H1 (cell line): ENCODE results near the gene KLHL30. TPM values are rescaled to one million over a fixed set of nuclear protein-coding genes. Genes with fewer than 3 reads are reported as not detected.

Experiments used
- CTCF ChIA-PET: fragments of 300-600 bp; sonication (Branson Sonifier 250); formaldehyde crosslinking; loops from one replicate; lab custom pipeline; 2021; ENCODE audit not compliant: partially characterized antibody; lab: Charles Lee
- POLR2A ChIA-PET: fragments of 300-600 bp; sonication (Branson Sonifier 250); formaldehyde crosslinking; loops from one replicate; lab custom pipeline; 2021; ENCODE audit warnings: inconsistent platforms; ENCODE audit not compliant: partially characterized antibody; lab: Charles Lee
- DNase-seq, 2 experiments: peaks; one replicate each; pipeline versions ENCODE4 v3.0.0 to v3.0.0-alpha.2; 2010 to 2022; ENCODE audit warnings: low spot score in 2 of 2, low read depth in 1 of 2, mixed read lengths in 1 of 2
- FAIRE-seq: peaks from 2 replicates; lab custom pipeline; 2011; peaks lifted over from hg19 to GRCh38; lab: Jason Lieb, UNC
- H2AFZ ChIP-seq: 2 replicates; pipeline ENCODE4 v1.8.1; 2012; ENCODE audit warnings: low read length, inconsistent platforms
- H2AK5ac ChIP-seq: 2 replicates; pipeline ENCODE4 v1.6.1; 2013; ENCODE audit warnings: low read depth, low read length
- H2BK120ac ChIP-seq: replicated peaks from 2 replicates; pipeline ENCODE3; 2013; ENCODE audit warnings: low read depth, low read length, inconsistent platforms
- H2BK12ac ChIP-seq: 2 replicates; pipeline ENCODE4 v1.6.1; 2013; ENCODE audit warnings: low read depth, low read length
- H2BK15ac ChIP-seq: 2 replicates; pipeline ENCODE4 v1.6.1; 2013; ENCODE audit warnings: low read length
- H2BK20ac ChIP-seq: 2 replicates; pipeline ENCODE4 v1.6.1; 2013; ENCODE audit warnings: low read length
- H2BK5ac ChIP-seq: 2 replicates; pipeline ENCODE4 v1.6.1; 2013; ENCODE audit warnings: low read depth, low read length
- H3K14ac ChIP-seq: 2 replicates; pipeline ENCODE4 v1.6.1; 2013; ENCODE audit warnings: inconsistent platforms; ENCODE audit not compliant: insufficient read length
- H3K18ac ChIP-seq: 2 replicates; pipeline ENCODE4 v1.6.1; 2013; ENCODE audit warnings: low read length; ENCODE audit errors: extremely low read depth
- H3K23ac ChIP-seq: 2 replicates; pipeline ENCODE4 v1.6.1; 2013; ENCODE audit warnings: inconsistent platforms; ENCODE audit not compliant: insufficient read length
- H3K23me2 ChIP-seq: 2 replicates; pipeline ENCODE4 v1.6.1; 2013; ENCODE audit warnings: low read depth, low read length
- H3K27ac ChIP-seq: 2 replicates; pipeline ENCODE4 v1.6.1; 2011; ENCODE audit warnings: low read depth, low read length, inconsistent platforms
- H3K27me3 ChIP-seq, 4 experiments: replicated peaks in 1 of 4; 1 replicate in 1 of 4; 2 replicates in 3 of 4; pipeline versions ENCODE4 v1.6.1 to v1.8.1; 2011 to 2013; ENCODE audit warnings: low read length in 3 of 4, mild to moderate bottlenecking in 3 of 4, inconsistent platforms in 2 of 4, mixed read lengths in 2 of 4, moderate library complexity in 1 of 4; ENCODE audit not compliant: control insufficient read depth in 3 of 4, insufficient read depth in 3 of 4; ENCODE audit errors: extremely low read depth in 1 of 4
- H3K36me3 ChIP-seq, 4 experiments: 2 replicates each; pipeline versions ENCODE4 v1.6.1 to v1.8.1; 2011 to 2013; ENCODE audit warnings: mild to moderate bottlenecking in 4 of 4, low read length in 3 of 4, moderate library complexity in 2 of 4, control low read depth in 1 of 4, inconsistent platforms in 1 of 4; ENCODE audit not compliant: insufficient read depth in 4 of 4, control insufficient read depth in 2 of 4
- H3K4ac ChIP-seq: replicated peaks from 2 replicates; pipeline ENCODE3; 2013; ENCODE audit warnings: low read length, low read depth, mixed read lengths, inconsistent platforms; ENCODE audit not compliant: insufficient read length
- H3K4me1 ChIP-seq, 4 experiments: replicated peaks in 1 of 4; 1 replicate in 1 of 4; 2 replicates in 3 of 4; pipeline versions ENCODE4 v1.6.1 to v1.8.1; 2011 to 2013; ENCODE audit warnings: low read length in 3 of 4, inconsistent platforms in 2 of 4, mixed read lengths in 1 of 4; ENCODE audit not compliant: insufficient read depth in 4 of 4, control insufficient read depth in 3 of 4
- H3K4me2 ChIP-seq, 2 experiments: 2 replicates each; pipeline versions ENCODE4 v1.6.1 to v1.8.1; 2011 to 2013; ENCODE audit warnings: low read depth in 2 of 2, low read length in 2 of 2, control low read depth in 1 of 2, inconsistent platforms in 1 of 2, mild to moderate bottlenecking in 1 of 2; ENCODE audit not compliant: insufficient read depth in 1 of 2
- H3K4me3 ChIP-seq, 4 experiments: fragments of 200-600, 300-600 bp in 1 of 4; sonication (generic), shearing (Covaris generic), sonication (Bioruptor Twin) in 1 of 4; 2 replicates each; pipeline versions ENCODE4 v1.5.1 to v1.8.1; 2011 to 2016; ENCODE audit warnings: low read length in 4 of 4, low read depth in 3 of 4, control low read depth in 2 of 4, inconsistent platforms in 2 of 4, mild to moderate bottlenecking in 2 of 4, mixed read lengths in 1 of 4, moderate library complexity in 1 of 4; ENCODE audit not compliant: insufficient read depth in 2 of 4; ENCODE audit errors: extremely low read depth in 1 of 4
- H3K56ac ChIP-seq: replicated peaks from 2 replicates; pipeline ENCODE3; 2013; ENCODE audit warnings: low read depth, mild to moderate bottlenecking, mixed read lengths, low read length, inconsistent platforms; ENCODE audit not compliant: insufficient read length
- H3K79me1 ChIP-seq: 2 replicates; pipeline ENCODE4 v1.6.1; 2013; ENCODE audit warnings: low read depth, low read length, control low read depth
- H3K79me2 ChIP-seq, 2 experiments: 2 replicates each; pipeline versions ENCODE4 v1.6.1 to v1.8.1; 2012 to 2013; ENCODE audit warnings: low read length in 2 of 2, mild to moderate bottlenecking in 2 of 2, inconsistent platforms in 1 of 2; ENCODE audit not compliant: insufficient read depth in 2 of 2, control insufficient read depth in 1 of 2
- H3K9ac ChIP-seq, 4 experiments: replicated peaks in 1 of 4; 1 replicate in 1 of 4; 2 replicates in 3 of 4; pipeline versions ENCODE4 v1.6.1 to v1.8.1; 2011 to 2013; ENCODE audit warnings: low read depth in 3 of 4, low read length in 3 of 4, control low read depth in 2 of 4, mild to moderate bottlenecking in 2 of 4, moderate library complexity in 2 of 4, inconsistent platforms in 1 of 4; ENCODE audit errors: extremely low read depth in 1 of 4
- H3K9me3 ChIP-seq, 2 experiments: 2 replicates each; pipeline versions ENCODE4 v1.6.1 to v1.8.1; 2012 to 2013; ENCODE audit warnings: mild to moderate bottlenecking in 2 of 2, moderate library complexity in 2 of 2, control low read depth in 1 of 2, inconsistent platforms in 1 of 2, low read depth in 1 of 2, low read length in 1 of 2, mixed read lengths in 1 of 2; ENCODE audit not compliant: insufficient read depth in 2 of 2
- H4K20me1 ChIP-seq, 2 experiments: replicated peaks in 1 of 2; 2 replicates each; pipeline versions ENCODE3 to v1.8.1; 2011 to 2013; ENCODE audit warnings: inconsistent platforms in 2 of 2, low read length in 2 of 2, mild to moderate bottlenecking in 1 of 2; ENCODE audit not compliant: insufficient read depth in 2 of 2, control insufficient read depth in 1 of 2
- H4K5ac ChIP-seq: 2 replicates; pipeline ENCODE4 v1.6.1; 2013; ENCODE audit warnings: low read length, low read depth, mixed read lengths, inconsistent platforms; ENCODE audit not compliant: insufficient read length
- H4K8ac ChIP-seq: 2 replicates; pipeline ENCODE4 v1.8.0; 2013; ENCODE audit warnings: mild to moderate bottlenecking, moderate library complexity, low read length, inconsistent platforms; ENCODE audit not compliant: insufficient read depth; ENCODE audit errors: extremely low read depth
- H4K91ac ChIP-seq: replicated peaks from 2 replicates; pipeline ENCODE3; 2013; ENCODE audit warnings: low read length, mixed read lengths, inconsistent platforms; ENCODE audit not compliant: insufficient read length
- CHD1 ChIP-seq: IDR thresholded peaks from 2 replicates; pipeline ENCODE4 v1.6.1; 2012; ENCODE audit warnings: low read depth, low read length, improper control_type of control experiment
- WGBS, 2 experiments: shearing (Covaris generic) in 1 of 2; methylation state at CpG; one replicate each; pipeline versions ENCODE4 v1.1.6 to v1.1.7; 2013 to 2015; ENCODE audit warnings: low lambda C conversion rate in 2 of 2, mixed read lengths in 2 of 2, inconsistent platforms in 1 of 2, low coverage in 1 of 2, missing lambda C conversion rate in 1 of 2; ENCODE audit not compliant: insufficient replicate concordance in 2 of 2, insufficient coverage in 1 of 2, insufficient read length in 1 of 2; ENCODE audit errors: extremely low coverage in 1 of 2, missing lambda C conversion rate in 1 of 2; 5-methylcytosine and 5-hydroxymethylcytosine counted together
- polyA plus RNA-seq, 7 experiments: library from polyadenylated mRNA; depleted of rRNA in 3 of 7; stranded (reverse) in 5 of 7; unstranded in 2 of 7; fragments of >200 nt in 5 of 7; fragments of 200-250 nt in 2 of 7; gene quantifications; 1 replicate in 5 of 7; 2 replicates in 1 of 7; 4 replicates in 1 of 7; pipeline versions ENCODE4 v1.2.1 to v1.2.3, GENCODE V29; 2011 to 2013; ENCODE audit warnings: missing spikeins in 2 of 7, mixed read lengths in 2 of 7
- total RNA-seq: library from RNA; stranded (reverse); fragmentation: NEBNext Ultra II Directional; extraction: Animal tissue kit (Norgen Biotek cat#: 25700); gene quantifications from 2 replicates; pipeline ENCODE4 v1.2.1, GENCODE V29; 2021

Gene KLHL30
- total and polyA plus RNA-seq, 2 of the 8 experiments (the other 6 are each of a cell fraction or from before 2014, with no cell fraction given), result not detected

DNA sequence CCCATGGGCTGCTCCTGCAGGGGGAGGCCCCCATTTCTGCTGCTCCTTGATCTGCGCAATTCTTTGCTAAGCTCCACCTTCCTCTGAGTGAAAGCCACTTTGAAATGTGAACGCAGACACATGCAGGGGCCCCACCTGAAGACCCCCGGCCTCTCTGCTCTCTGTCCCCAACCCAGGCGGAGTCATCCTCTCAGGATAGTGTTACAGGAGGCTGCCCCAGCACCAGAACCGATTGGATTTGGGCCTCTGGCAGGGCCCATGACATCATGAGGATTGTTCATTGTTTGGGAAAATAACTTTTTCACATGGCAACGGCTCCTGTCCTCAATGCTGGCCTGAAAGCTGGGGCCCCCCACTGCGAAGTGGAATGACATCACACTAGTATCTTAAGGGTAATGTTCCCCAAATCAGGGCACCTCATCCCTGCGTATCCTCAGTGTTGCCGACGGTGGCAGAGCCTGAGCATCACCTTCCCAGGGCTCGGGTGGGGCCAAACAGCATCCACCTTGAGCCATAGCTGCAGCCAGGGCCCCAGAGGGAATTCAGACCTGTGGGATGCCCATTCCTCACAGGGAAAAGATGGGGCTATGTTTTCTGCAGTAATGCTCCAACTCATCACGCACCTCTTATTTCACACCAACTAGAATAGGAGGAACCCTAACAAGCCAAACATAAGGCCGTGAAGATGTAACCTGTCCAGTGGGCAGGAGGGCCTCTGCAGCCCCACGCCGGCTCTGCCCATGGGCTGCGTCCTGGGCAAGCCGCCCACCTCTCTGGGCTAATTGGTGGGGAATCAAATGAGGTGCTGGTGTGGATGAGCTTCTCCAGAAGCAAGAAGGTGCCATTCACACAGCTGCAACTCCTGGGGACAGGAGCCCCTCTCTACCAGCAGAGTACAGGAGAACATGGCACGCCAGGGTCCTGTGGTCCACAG is 17.6 kb downstream of the KLHL30 start:
- no peaks in the 10 kb centered on the region for H3K79me1 ChIP-seq
- CTCF ChIA-PET, result interaction anchor here (0.9 to 6.4 kb wide), 2 partner anchors 15 to 234 kb away, joined by 4 to 72 read pairs; partner anchors contain the start of gene KLHL30
- H3K79me2 ChIP-seq, result no peaks in the 10 kb centered on the region
- no peak overlapping the region for H3K18ac ChIP-seq
- no peak overlapping the region for H2BK5ac ChIP-seq
- no peak overlapping the region for H3K23ac ChIP-seq
- H3K4me1 ChIP-seq, result peaks cover 0 to 30% (median 11%) of the 10 kb centered on the region in 4 experiments; a peak in 6 of 7 replicates
- H3K56ac ChIP-seq, result no peak overlapping the region
- FAIRE-seq, result no peak
- H2AK5ac ChIP-seq, result no peak overlapping the region
- peaks cover 0 to 1% of the 10 kb centered on the region in 2 experiments for H4K20me1 ChIP-seq
- no peak overlapping the region for H2BK15ac ChIP-seq
- H4K91ac ChIP-seq, result no peak overlapping the region
- H3K14ac ChIP-seq, result no peak overlapping the region
- H2AFZ ChIP-seq, result no peak overlapping the region
- peaks cover 9% of the 10 kb centered on the region; the same call in 1 of the 2 replicates for H3K23me2 ChIP-seq
- H3K27ac ChIP-seq, result no peak overlapping the region
- no peak overlapping the region for H3K4me2 ChIP-seq
- H3K36me3 ChIP-seq, result no peaks in the 10 kb centered on the region
- peaks cover 2 to 35% (median 22%) of the 10 kb centered on the region in 4 experiments for H3K27me3 ChIP-seq
- no peak for DNase-seq
- no peak overlapping the region; a peak in 1 of 7 replicates for H3K9ac ChIP-seq
- no peak overlapping the region for H2BK20ac ChIP-seq
- H2BK120ac ChIP-seq, result no peak overlapping the region
- no peak overlapping the region for H2BK12ac ChIP-seq
- WGBS, 2 experiments, result 85% methylated on average over 18 of the region's 18 CpGs; no CpG with 5 or more reads in 1 of the 2 experiments
- H4K5ac ChIP-seq, result no peak overlapping the region
- no peaks in the 10 kb centered on the region for H3K9me3 ChIP-seq
- POLR2A ChIA-PET, result interaction anchor here (1.0 kb wide), 1 partner anchor 84 kb away, joined by 3 read pairs; the partner anchor contains the start of gene HES6
- no peak overlapping the region for H3K4ac ChIP-seq
- H3K4me3 ChIP-seq, result no peak overlapping the region
- H4K8ac ChIP-seq, result no peak overlapping the region
- no peak for TF ChIP-seq CHD1
